Activated CD8-positive, alpha-beta memory T cell treated with anti-CD3 and anti-CD28 coated beads, Interleukin-2, amount 10 ng/mL, durations not matched to agents 7 days and 5 days (primary cell): ENCODE measurements around the gene FUT8. TPM values are rescaled to one million over a fixed set of nuclear protein-coding genes. Genes with fewer than 3 reads are reported as not detected.
A peak's percentile ranks its signal among the peaks of the same experiment; 100 is the strongest.
"Not testable (repeated sequence)": the region's sequence is repeated elsewhere in the genome, so short reads cannot be mapped to it uniquely, and the experiment has no call there.

Experiments used
- ATAC-seq: fragments of 150-1000 bp; cut with Tn5 transposase; one replicate; pipeline ENCODE4 v1.10.0; 2021; ENCODE audit warnings: moderate library complexity
- CTCF ChIA-PET: fragments of 350-600 bp; sonication (Branson Sonifier 250); formaldehyde crosslinking; loops from one replicate; lab custom pipeline; 2021; ENCODE audit warnings: antibody characterized with exemption; lab: Charles Lee
- DNase-seq: peaks from one replicate; pipeline ENCODE4 v3.0.0-alpha.2; 2020
- H3K27ac Mint-ChIP-seq: one replicate; pipeline ENCODE4 v1.8.0; 2021; ENCODE audit warnings: mild to moderate bottlenecking, mixed read lengths
- H3K27me3 Mint-ChIP-seq: one replicate; pipeline ENCODE4 v1.8.0; 2021; ENCODE audit warnings: mixed read lengths
- H3K36me3 Mint-ChIP-seq: one replicate; pipeline ENCODE4 v1.8.0; 2021; ENCODE audit warnings: mild to moderate bottlenecking, mixed read lengths
- H3K4me1 Mint-ChIP-seq: one replicate; pipeline ENCODE4 v1.8.0; 2021; ENCODE audit warnings: mixed read lengths
- H3K4me3 Mint-ChIP-seq: one replicate; pipeline ENCODE4 v1.8.0; 2021; ENCODE audit warnings: mild to moderate bottlenecking, moderate library complexity, mixed read lengths
- H3K9me3 Mint-ChIP-seq: one replicate; pipeline ENCODE4 v1.8.0; 2022; ENCODE audit warnings: low read depth, mixed read lengths
- total RNA-seq, 2 experiments: library from RNA; stranded (reverse); gene quantifications; one replicate each; pipeline ENCODE4 v1.2.3, GENCODE V29; 2021

Gene FUT8
- total RNA-seq, 2 experiments from 2014 or later: 114 to 161 TPM

- CTCF ChIA-PET: interaction anchor here (0.9 kb wide), 1 partner anchor 9 kb away, joined by 3 read pairs; no protein-coding TSS in a partner anchor
- Mint-ChIP-seq H3K36me3 (peaks cover 37% of the 10 kb centered on the region), H3K27ac (no peak overlapping the region), H3K4me3 (no peak overlapping the region), H3K4me1 (peaks cover 55% of the 10 kb centered on the region), H3K27me3 (no peaks in the 10 kb centered on the region), H3K9me3 (no peaks in the 10 kb centered on the region)
- ATAC-seq (no peak), DNase-seq (no peak)
Observed at GRCh38 chr14:65422088-65422834, 9.7 kb downstream of the FUT8 start.

- H3K4me1 Mint-ChIP-seq: peaks cover 55% of the 10 kb centered on the region
- H3K36me3 Mint-ChIP-seq: peaks cover 44% of the 10 kb centered on the region
- no peak overlapping the region for H3K4me3 Mint-ChIP-seq
- no peak for DNase-seq
- H3K27ac Mint-ChIP-seq: peak overlapping the region; percentile 17
- no peaks in the 10 kb centered on the region for H3K9me3 Mint-ChIP-seq
- no peak for ATAC-seq
- CTCF ChIA-PET: no interaction called here
- no peaks in the 10 kb centered on the region for H3K27me3 Mint-ChIP-seq
Observed at GRCh38 chr14:65423982-65424381, 11.5 kb downstream of the FUT8 start.

GRCh38 chr14:65424531-65424930, 12.0 kb downstream of the FUT8 start:
- DNase-seq (no peak), ATAC-seq (no peak)
- Mint-ChIP-seq H3K4me1 (peaks cover 49% of the 10 kb centered on the region), H3K9me3 (no peaks in the 10 kb centered on the region), H3K27me3 (no peaks in the 10 kb centered on the region), H3K27ac (peak overlapping the region; percentile 15), H3K36me3 (peaks cover 46% of the 10 kb centered on the region), H3K4me3 (no peak overlapping the region)
- CTCF ChIA-PET: interaction anchor here (0.7 to 1.7 kb wide), 3 partner anchors 9 to 217 kb away, joined by 3 to 6 read pairs (median 4); no protein-coding TSS in a partner anchor

- H3K36me3 Mint-ChIP-seq: peaks cover 51% of the 10 kb centered on the region
- H3K27ac Mint-ChIP-seq: peak overlapping the region; percentile 63
- no peaks in the 10 kb centered on the region for H3K27me3 Mint-ChIP-seq
- ATAC-seq (peak; percentile 47), DNase-seq (peak; percentile 53)
- no peak overlapping the region for H3K4me3 Mint-ChIP-seq
- no peaks in the 10 kb centered on the region for H3K9me3 Mint-ChIP-seq
- CTCF ChIA-PET: interaction anchor here (1.7 kb wide), 1 partner anchor 11 kb away, joined by 6 read pairs; no protein-coding TSS in a partner anchor
- H3K4me1 Mint-ChIP-seq: peaks cover 48% of the 10 kb centered on the region
Observed at GRCh38 chr14:65425885-65426284, 13.4 kb downstream of the FUT8 start.

- peaks cover 45% of the 10 kb centered on the region for H3K4me1 Mint-ChIP-seq
- DNase-seq, H3K9me3 Mint-ChIP-seq, ATAC-seq, CTCF ChIA-PET, H3K27me3 Mint-ChIP-seq, H3K4me3 Mint-ChIP-seq, H3K27ac Mint-ChIP-seq: not testable (repeated sequence)
- H3K36me3 Mint-ChIP-seq: peaks cover 48% of the 10 kb centered on the region
Observed at GRCh38 chr14:65426902-65427301, 14.4 kb downstream of the FUT8 start.

GRCh38 chr14:65428691-65429090, 16.2 kb downstream of the FUT8 start:
- DNase-seq (no peak), ATAC-seq (no peak)
- Mint-ChIP-seq H3K36me3 (peaks cover 53% of the 10 kb centered on the region), H3K27me3 (no peaks in the 10 kb centered on the region), H3K27ac (no peak overlapping the region), H3K9me3 (no peaks in the 10 kb centered on the region), H3K4me1 (peaks cover 57% of the 10 kb centered on the region), H3K4me3 (no peak overlapping the region)
- CTCF ChIA-PET: interaction anchor here (1.5 to 2.1 kb wide), 2 partner anchors 14 to 16 kb away, joined by 6 read pairs; partner anchors contain the start of gene FUT8

GRCh38 chr14:65429757-65430156, 17.2 kb downstream of the FUT8 start:
- ATAC-seq (no peak), DNase-seq (no peak)
- no peak overlapping the region for H3K27ac Mint-ChIP-seq
- H3K27me3 Mint-ChIP-seq: no peaks in the 10 kb centered on the region
- H3K9me3 Mint-ChIP-seq: no peaks in the 10 kb centered on the region
- H3K4me1 Mint-ChIP-seq: peaks cover 56% of the 10 kb centered on the region
- peaks cover 53% of the 10 kb centered on the region for H3K36me3 Mint-ChIP-seq
- CTCF ChIA-PET: interaction anchor here (0.9 to 2.1 kb wide), 2 partner anchors 15 to 17 kb away, joined by 3 to 6 read pairs; partner anchors contain the start of gene FUT8
- no peak overlapping the region for H3K4me3 Mint-ChIP-seq

DNA sequence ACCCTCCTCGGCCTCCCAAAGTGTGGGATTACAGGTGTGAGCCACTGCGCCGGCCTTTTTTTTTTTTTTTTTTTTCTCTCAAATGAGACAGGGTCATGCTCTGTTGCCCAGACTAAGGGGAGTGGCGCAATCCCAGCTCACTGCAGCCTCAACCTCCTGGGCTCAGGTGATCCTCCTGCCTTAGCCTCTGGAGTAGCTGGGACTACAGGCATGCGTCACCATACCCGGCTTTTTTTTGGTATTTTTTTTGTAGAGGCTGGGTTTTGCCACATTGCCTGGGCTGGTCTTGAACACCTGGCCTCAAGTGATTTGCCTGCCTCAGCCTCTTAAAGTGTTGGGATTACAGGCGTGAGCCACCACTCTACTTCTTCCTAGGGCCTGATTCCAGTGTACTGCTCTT, 18.7 kb downstream of the FUT8 start:
- H3K4me3 Mint-ChIP-seq: no peak overlapping the region
- CTCF ChIA-PET: interaction anchor here (1.0 to 1.2 kb wide), 2 partner anchors 29 to 393 kb away, joined by 3 to 4 read pairs; no protein-coding TSS in a partner anchor
- no peaks in the 10 kb centered on the region for H3K27me3 Mint-ChIP-seq
- no peak for DNase-seq
- no peak overlapping the region for H3K27ac Mint-ChIP-seq
- no peak for ATAC-seq
- peaks cover 48% of the 10 kb centered on the region for H3K4me1 Mint-ChIP-seq
- H3K9me3 Mint-ChIP-seq: peaks cover 2% of the 10 kb centered on the region
- peaks cover 60% of the 10 kb centered on the region for H3K36me3 Mint-ChIP-seq

DNA sequence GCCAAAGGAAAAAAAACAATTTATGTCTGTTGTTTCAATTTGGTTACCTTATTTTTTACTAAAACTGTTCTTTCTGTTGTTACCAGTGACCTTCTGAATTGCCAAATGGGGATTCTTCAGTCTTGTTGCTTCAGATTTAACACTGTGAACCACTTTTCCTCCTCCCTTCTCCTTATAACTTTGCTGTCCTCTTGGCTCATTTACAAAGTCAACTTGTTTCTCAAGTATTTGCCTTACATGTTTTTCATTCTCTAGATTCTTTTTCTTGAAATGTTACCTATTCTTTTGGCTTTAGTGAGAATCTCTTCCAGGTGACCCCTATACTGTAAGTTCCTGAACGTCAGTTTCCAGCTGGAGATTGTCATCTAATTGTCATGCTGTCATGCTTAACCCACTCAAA, 19.4 kb downstream of the FUT8 start:
- peaks cover 48% of the 10 kb centered on the region for H3K4me1 Mint-ChIP-seq
- no peak for DNase-seq
- no peak for ATAC-seq
- H3K27me3 Mint-ChIP-seq: no peaks in the 10 kb centered on the region
- no peak overlapping the region for H3K27ac Mint-ChIP-seq
- peaks cover 2% of the 10 kb centered on the region for H3K9me3 Mint-ChIP-seq
- CTCF ChIA-PET: interaction anchor here (1.0 kb wide), 1 partner anchor 393 kb away, joined by 4 read pairs; no protein-coding TSS in a partner anchor
- H3K36me3 Mint-ChIP-seq: peaks cover 58% of the 10 kb centered on the region
- H3K4me3 Mint-ChIP-seq: no peak overlapping the region

DNA sequence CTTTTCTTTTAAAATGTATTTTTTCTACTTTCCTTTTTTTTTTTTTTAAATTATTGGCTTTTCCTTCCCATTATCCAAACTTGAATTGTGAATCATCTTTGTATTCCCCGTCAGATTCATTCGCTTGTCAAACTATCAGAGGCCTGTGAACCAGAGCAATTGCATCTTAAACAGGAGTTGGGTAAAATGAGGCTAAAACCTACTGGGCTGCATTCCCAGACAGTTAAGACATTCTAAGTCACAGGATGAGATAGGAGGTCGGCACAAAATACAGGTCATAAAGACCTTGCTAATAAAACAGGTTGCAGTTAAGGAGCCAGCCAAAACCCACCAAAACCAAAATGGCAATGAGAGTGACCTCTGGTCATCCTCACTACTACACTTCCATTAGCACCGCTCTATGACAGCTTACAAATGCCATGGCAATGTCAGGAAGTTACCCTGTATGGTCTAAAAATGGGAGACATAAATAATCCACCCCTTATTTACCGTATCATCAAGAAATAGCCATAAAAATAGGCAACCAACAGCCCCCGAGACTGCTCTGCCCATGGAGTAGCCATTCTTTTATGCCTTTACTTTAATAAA, 19.9 kb downstream of the FUT8 start:
- peak overlapping the region; percentile 33 for H3K27ac Mint-ChIP-seq
- CTCF ChIA-PET: no interaction called here
- no peaks in the 10 kb centered on the region for H3K27me3 Mint-ChIP-seq
- ATAC-seq (no peak), DNase-seq (no peak)
- peaks cover 56% of the 10 kb centered on the region for H3K36me3 Mint-ChIP-seq
- H3K9me3 Mint-ChIP-seq: peaks cover 2% of the 10 kb centered on the region
- H3K4me3 Mint-ChIP-seq: peak overlapping the region; percentile 21
- H3K4me1 Mint-ChIP-seq: peaks cover 49% of the 10 kb centered on the region

DNA sequence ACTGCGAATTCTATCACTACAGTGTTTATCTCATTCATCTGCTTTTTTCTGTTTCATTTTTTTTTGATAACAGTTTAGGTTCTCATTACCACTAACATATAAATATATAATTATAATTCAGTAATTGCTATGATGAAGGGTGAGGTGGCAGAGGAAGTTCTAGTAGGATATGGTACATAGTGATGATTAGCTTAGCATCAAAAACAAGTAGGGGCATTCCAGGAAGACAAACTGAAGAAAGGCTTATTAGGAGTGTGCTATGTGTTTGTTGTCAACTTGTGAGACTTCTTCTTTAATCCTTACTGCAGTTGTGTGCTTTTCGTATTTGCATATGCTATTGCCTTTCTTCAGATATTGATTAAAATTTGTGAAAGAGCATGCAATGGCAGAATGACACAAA, 20.6 kb downstream of the FUT8 start:
- H3K27ac Mint-ChIP-seq: peak overlapping the region; percentile 46
- H3K4me3 Mint-ChIP-seq: peak overlapping the region; percentile 21
- no peaks in the 10 kb centered on the region for H3K27me3 Mint-ChIP-seq
- ATAC-seq (no peak), DNase-seq (no peak)
- CTCF ChIA-PET: interaction anchor here (0.6 kb wide), 1 partner anchor 924 kb away, joined by 3 read pairs; no protein-coding TSS in a partner anchor
- peaks cover 58% of the 10 kb centered on the region for H3K36me3 Mint-ChIP-seq
- peaks cover 56% of the 10 kb centered on the region for H3K4me1 Mint-ChIP-seq
- H3K9me3 Mint-ChIP-seq: peaks cover 2% of the 10 kb centered on the region

- ATAC-seq (no peak), DNase-seq (no peak)
- peaks cover 2% of the 10 kb centered on the region for H3K9me3 Mint-ChIP-seq
- H3K27me3 Mint-ChIP-seq: no peaks in the 10 kb centered on the region
- H3K4me1 Mint-ChIP-seq: peaks cover 58% of the 10 kb centered on the region
- H3K4me3 Mint-ChIP-seq: no peak overlapping the region
- CTCF ChIA-PET: interaction anchor here (0.6 kb wide), 1 partner anchor 924 kb away, joined by 3 read pairs; no protein-coding TSS in a partner anchor
- H3K27ac Mint-ChIP-seq: peak overlapping the region; percentile 68
- H3K36me3 Mint-ChIP-seq: peaks cover 58% of the 10 kb centered on the region
Observed at GRCh38 chr14:65433646-65434045, 21.1 kb downstream of the FUT8 start.

GRCh38 chr14:65434216-65434850, 21.8 kb downstream of the FUT8 start:
- Mint-ChIP-seq H3K4me1 (peaks cover 61% of the 10 kb centered on the region), H3K27ac (no peak overlapping the region), H3K9me3 (peaks cover 2% of the 10 kb centered on the region), H3K4me3 (no peak overlapping the region), H3K27me3 (no peaks in the 10 kb centered on the region), H3K36me3 (peaks cover 53% of the 10 kb centered on the region)
- ATAC-seq: no peak
- no peak for DNase-seq
- CTCF ChIA-PET: no interaction called here
